GM18519 (cell line): Measurements from ENCODE around the gene ZNF816.
"Not testable (repeated sequence)": the region's sequence is repeated elsewhere in the genome, so short reads cannot be mapped to it uniquely, and the experiment has no call there.

ENCODE experiments used
- ATAC-seq: cut with Tn5 transposase; IDR thresholded peaks from one replicate; pipeline ENCODE4 v1.9.1; 2021; ENCODE audit warnings: mild to moderate bottlenecking, moderate library complexity; ENCODE audit not compliant: unreplicated experiment, low FRiP score

The ZNF816 gene

GRCh38 chr19:52936954-52937325 is 25.7 kb downstream of the ZNF816 start:
- ATAC-seq, result no peak

DNA sequence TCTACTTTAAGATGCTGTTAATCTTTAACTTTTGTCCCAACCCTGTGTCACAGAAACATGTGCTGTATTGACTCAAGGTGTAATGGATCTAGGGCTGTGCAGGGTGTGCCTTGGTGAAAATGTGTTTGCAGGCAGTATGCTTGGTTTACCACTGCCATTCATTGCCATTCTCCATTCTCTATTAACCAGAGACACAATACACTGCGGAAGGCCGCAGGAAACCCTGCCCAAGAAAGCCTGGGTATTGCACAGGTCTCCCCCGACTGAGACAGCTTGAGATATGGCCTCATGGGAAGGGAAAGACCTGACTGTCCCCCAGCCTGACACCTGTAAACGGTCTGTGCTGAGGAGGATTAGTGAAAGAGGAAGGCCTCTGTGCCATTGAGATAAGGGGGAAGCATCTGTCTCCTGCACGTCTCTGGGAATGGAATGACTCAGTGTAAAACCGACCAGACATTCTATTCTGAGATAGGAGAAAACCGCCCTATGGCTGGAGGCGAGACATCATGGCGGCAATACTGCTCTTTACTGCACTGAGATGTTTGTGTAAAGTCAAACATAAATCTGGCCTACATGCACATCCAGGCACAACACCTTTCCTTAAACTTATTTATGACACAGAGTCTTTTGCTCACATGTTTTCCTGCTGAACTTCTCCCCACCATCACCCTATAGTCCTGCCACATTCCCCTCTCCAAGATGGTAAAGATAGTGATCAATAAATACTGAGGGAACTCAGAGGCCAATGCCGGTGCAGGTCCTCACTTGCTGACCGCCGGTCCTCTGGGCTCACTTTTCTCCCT is 26.3 kb downstream of the ZNF816 start:
- ATAC-seq, result no peak

GRCh38 chr19:52935434-52935833 is 27.2 kb downstream of the ZNF816 start:
- ATAC-seq, result no peak

DNA sequence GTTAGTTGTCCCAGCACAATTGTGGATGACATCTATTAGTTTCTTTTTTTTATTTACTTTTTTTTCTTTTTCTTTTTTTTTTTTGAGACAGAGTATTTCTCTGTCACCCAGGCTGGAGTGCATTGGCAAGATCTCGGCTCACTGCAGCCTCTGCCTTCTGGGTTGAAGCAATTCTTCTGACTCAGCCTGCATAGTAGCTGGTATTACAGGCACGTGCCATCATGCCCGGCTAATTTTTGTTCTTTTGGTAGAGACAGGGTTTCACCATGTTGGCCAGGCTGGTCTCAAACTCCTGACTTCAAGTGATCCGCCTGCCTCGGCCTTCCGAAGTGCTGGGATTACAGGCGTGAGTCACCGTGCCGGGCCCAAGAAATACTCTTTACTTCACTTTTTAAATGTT is 38.0 kb downstream of the ZNF816 start:
- not testable (repeated sequence) for ATAC-seq

DNA sequence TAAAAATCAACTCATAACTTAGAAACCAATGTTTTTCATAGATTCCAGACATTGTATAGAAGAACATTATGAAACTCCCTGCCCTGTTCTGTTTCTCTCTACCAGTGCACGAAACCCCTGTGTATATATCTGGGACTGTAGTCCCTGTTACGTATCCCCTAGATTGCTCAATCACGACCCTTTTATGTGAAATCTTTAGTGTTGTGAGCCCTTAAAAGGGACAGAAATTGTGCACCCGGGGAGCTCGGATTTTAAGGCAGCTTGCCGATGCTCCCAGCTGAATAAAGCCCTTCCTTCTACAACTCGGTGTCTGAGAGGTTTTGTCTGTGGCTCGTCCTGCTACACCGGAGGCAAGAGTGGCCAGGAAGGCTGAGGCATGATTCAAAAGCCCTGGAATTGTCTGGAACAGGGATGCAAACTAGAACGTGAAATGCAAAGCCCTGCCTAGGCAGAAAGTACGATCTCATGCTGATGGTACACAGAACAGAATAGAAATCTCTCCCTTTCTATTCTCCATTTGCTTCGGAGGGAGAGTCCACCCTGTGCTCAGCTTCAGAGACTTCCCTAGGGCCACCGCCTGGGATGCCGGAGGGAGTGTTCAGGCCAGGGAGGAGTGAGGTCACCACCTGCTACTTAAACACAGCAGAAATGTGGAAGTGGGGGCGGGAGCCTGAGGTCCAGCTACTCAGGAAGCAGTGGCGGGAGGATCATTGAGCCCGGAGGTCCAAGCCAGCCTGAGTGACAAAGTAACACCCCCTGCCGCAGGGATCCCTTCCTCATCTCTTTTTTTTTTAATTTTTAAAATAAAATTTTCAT is 38.7 kb downstream of the ZNF816 start:
- no peak for ATAC-seq

DNA sequence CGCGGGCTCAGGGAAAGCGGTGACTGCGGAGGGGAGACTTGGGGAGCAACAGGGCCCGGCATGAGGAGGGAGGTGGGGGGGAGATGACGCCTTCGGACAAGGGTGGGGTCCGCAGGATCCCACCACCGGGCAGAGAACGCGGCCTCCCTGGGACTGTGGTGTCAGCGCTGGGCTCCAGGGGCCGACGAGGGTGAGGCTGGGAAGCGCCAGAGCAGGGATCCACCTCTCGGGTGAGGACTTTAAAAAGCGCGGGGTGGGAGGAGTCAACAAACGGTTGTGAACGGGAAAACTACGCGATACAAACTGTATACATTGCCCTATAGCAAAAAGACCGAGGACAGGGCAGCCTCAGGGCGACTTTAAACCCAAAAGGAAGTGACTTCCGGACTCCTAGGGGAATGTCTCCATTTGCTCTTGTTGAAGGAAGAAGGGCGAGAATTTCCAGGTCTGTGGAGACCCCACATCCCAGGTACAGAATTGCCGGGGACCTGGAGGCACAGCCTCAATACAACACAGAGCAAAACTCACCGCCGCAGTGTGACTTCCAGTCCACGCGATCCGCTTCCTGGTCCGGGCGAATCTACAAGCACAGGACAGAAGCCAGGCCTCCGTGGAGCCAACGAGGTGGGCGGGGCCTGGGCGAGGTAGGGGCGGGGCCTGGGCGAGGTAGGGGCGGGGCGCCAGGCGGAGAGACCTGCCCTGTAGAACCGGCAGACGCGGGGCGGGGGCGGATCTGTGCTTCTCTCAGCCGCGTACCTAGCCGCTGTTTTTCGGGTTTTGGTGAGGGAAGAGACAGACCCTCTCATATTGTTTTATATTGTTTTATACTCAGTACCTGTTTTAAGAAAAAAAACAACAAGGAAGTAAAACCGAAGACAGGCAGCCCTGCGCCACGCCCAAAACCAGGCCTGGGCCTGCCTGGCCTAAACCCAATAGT is 39.6 kb downstream of the ZNF816 start, which contains the start of gene ZNF888:
Gene ZNF888, minus strand, starts transcription at position 588 of the 937 bp plus-strand sequence. CDS start 5,555 bp downstream, outside the sequence.
- ATAC-seq, result no peak

DNA sequence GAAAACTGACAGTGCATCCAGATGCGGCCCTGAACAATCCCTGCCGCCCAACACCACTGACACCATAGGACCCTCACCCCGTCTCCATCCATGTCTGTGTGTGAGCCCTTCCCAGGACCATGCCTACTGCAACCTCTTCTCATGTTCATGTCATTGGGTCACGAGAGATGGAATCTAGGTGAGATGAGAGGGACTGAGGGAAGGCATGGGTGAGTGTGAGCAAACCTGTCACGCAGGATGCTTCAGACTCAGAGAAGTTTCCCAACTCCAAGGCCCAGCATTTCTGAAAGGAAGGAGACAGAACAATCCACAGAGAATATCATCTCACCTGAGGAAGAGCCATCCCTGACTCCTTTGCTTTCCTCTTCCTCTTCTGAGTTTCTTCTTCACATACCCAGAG is 45.1 kb downstream of the ZNF816 start:
- no peak for ATAC-seq

DNA sequence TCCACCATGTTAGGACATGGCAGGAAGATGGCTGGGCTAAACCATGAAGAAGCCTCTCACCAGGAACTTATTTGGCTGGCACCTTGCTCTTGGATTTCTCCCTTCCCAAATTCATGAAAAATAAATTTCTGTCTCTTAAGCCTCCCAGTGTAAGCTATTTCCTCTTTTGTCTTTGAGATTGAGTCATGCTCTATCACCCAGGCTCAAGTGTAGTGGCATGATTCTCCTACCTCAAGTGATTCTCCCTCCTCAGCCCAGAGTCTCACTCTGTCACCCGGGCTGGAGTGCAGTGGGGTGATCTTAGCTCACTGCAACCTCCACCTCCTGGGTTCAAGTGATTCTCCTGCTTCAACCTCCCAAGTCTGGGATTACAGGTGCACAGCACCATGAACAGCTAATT is 52.0 kb downstream of the ZNF816 start:
- ATAC-seq, result no peak

- ATAC-seq, result not testable (repeated sequence)
Observed at GRCh38 chr19:52904052-52904780, 58.5 kb downstream of the ZNF816 start.

DNA sequence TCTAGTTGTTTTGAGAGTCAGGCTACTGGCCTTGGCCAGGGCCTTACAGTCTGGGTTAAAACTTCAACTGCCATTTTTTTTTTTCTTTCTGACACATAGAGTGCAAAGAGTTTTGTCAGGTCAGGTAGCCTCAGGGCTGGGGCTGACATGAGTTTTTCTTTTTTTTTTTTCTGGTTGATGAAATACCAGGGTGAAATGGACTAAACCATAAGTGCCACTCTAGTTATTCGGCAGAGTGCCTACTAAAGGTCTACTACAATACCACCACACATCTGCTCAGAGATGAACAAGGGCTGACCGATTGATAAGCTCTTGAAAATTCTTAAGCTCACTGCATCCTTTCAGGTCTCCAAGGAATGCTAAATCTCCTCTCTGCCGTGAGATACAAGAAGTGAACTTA is 60.8 kb downstream of the ZNF816 start:
- ATAC-seq, result no peak
